Activated CD8-positive, alpha-beta memory T cell treated with anti-CD3 and anti-CD28 coated beads, Interleukin-2, amount 50 U/mL, for 1 hour (primary cell): ENCODE data around the gene MKS1.
A peak's percentile ranks its signal among the peaks of the same experiment; 100 is the strongest.

Experiments used
- DNase-seq: peaks from one replicate; pipeline ENCODE4 v3.0.0-alpha.2; 2020; ENCODE audit errors: extremely low read depth

MKS1 gene

GRCh38 chr17:58161566-58161965 is 57.5 kb downstream of the MKS1 start:
- no peak for DNase-seq

GRCh38 chr17:58158181-58158580 is 60.9 kb downstream of the MKS1 start:
- no peak for DNase-seq

- peak; percentile 3 for DNase-seq
These were observed 61.9 kb downstream of the MKS1 start for GRCh38 chr17:58156839-58157803.
